NCI-H2171 treated with DMSO at 0.1 percent for 48 hours (cell line): ENCODE measurements around the gene PACSIN1.
"Not testable (repeated sequence)": the region's sequence is repeated elsewhere in the genome, so short reads cannot be mapped to it uniquely, and the experiment has no call there.

ENCODE experiments used
- DNase-seq: peaks from one replicate; lab custom pipeline; 2025; lab: John Stamatoyannopoulos, UW

PACSIN1 gene

DNA sequence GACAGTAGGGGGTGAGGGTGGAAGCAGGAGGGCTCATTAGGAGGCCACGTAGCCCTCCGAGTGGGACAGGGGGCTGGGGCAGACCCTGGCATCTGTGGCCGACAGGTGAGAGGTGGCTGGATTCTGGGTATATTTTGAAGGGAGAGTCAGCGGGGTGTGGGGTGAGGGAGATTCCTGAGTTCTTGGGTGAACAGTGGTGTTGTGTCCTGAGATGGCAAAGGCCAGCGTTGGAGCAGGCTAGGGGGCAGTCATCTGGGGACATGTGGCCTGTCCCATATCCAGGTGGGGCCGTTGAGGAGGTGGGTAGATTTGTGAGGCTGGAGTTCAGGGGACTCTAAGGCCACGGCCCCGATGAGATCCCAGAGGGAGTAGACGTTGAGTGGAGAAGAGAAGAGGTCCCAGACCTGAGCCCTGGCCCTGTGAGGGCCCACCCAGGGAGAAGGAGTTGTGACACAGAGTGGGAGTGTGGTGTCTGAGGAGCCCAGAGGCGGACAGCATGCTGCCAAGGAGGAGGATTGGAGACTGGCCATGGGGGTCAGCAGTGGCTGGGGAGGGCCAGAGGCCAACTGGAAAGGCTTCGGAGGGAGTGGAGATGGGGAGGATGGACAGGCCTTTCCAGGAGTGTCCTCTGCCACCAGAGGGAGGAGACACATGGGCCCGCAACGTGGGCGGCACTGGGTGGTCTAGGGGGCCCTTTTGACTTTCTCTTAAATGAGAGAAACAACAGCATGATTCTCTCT, 19.6 kb downstream of the PACSIN1 start:
- no peak for DNase-seq

DNA sequence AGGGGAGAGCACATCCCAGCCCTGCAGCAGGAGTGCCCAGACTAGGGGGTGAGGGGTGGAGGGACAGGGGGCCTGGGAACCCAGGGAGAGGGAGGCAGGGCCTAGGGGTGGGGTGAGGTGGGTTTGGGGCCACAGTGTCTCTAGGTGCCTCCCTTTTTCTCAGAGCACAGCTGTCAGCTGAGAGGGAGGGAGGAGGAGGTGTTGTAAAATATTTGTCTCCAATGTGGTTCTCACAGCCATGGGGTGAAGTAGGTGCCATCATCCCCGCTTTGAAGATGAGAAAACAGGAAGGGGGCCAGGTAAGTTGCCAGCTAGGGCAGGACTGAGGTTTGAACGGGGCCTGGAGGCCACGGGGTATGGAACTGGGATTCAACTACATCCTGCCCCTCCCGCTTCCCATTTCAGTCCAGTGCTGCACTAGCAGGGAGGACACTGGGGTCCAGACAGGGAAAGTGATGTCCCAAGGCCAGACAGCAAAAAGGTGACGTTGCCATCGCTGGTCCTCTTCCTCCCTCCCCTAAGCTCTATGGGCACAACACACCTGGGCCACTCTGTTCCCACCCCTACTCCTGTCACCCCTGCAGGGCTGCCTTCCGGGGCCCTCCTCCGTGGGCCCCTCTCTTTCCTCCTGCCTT, 20.3 kb downstream of the PACSIN1 start:
- no peak for DNase-seq

DNA sequence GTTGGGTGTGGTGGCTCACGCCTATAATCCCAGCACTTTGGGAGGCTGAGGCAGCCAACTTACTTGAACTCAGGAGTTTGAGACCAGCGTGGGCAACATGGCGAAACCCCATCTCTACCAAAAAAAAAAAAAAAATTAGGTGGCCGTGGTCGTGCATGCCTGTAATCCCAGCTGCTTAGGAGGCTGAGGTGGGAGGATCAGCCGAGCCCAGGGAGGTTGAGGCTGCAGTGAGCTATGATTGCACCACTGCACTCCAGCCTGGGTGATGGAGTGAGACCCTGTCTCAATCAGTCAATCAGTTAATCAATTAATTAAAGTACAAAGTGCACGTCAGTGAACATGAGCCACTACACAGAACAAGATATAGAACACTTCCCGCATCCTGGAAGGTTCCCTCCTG, 21.0 kb downstream of the PACSIN1 start:
- not testable (repeated sequence) for DNase-seq

DNA sequence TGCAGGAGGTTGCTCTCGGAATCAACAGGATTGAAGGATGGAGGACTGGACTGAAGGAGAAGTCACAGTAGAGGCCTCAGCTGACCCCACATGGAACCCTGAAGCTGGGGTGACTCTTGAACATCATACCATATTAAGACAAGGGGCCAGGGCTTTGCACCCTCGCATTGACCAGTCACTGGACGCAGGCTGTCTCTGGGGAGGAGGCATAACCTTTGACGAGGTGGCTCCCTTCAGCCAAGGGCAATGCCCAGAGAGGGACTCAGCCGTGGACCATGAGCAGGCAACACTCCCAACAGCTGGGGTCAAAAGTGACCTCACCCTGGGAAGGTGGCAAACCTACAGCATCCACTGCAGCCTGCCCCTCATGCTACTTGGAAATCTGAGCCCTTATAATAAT, 21.7 kb downstream of the PACSIN1 start:
- DNase-seq = no peak

DNA sequence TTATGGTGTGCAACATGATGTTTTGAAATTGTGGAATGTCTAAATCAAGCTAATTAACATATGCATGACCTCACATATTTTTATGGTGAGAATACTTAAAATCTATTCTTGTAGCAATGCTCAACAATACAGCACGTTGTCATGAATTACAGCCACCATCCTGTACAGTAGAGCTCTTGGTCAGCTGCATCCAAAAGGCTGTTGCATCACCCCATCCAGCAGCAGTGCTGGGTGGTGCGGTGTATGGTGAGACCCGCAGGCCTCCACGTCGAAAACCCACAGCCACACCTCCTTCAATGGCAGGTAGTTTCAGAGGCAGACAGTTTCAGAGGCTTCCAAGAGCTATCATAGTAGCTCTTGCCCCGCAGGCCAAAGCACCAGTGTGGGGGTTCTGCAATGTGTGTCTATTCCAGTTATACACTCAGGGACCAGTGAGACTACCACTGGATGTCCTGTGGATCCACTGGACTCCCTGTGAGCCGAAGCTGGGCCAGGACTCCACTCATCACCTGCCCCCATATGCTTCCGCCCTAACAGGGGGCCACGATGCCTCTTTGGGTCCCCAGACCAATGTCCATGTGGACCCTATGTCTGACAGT, 23.4 kb downstream of the PACSIN1 start:
- DNase-seq = no peak

DNA sequence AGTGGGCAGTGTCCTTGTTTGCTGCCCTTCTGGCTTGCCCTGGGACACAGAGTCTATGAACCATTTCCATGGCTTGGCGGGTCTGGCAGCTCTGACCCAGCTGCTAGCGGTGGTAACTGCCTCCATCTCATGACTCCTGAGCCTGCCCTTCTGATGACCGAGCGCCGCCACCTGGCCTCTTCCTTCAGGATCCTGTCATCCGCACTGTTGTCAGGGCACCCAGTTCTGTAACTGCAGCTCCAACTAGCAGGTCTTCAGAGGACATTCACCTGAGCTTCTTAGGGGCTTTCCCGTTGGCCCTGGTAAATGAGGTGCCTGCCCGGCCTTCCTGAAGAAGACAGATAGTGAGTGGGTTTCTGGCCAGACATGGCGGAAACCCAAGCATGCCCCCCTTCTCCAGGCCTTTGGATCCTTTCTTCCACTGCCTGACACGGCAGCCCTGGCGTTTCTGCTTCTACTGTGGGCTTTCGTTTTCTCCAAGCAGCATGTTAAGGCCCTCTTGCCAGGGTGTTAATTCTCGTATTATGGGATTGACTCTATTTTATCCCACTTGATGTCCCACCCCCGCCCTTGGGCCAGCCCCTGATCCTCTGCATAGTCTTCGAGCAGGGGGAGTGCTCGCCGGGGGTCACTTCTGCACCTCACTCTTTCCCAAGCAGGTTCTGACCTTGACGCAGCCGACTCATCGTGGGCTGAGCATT, 24.7 kb downstream of the PACSIN1 start:
- DNase-seq = no peak

DNA sequence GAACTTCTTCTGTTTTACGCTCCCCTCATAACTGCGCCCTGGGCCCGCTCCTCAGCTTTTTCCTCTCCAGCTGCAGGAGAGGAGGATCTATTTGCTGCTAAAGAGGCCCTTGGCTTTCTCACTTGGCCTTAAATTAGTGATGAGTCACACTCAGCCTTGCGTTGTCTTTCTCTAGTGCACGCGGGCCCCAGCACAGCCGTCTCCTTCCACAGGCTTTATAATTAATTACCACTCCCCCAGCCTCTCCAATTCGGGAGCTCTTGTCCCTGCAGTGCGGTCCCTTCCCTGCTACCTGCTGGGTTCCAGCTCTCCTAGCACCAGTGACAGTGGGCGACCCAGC, 25.2 kb downstream of the PACSIN1 start:
- no peak for DNase-seq

DNA sequence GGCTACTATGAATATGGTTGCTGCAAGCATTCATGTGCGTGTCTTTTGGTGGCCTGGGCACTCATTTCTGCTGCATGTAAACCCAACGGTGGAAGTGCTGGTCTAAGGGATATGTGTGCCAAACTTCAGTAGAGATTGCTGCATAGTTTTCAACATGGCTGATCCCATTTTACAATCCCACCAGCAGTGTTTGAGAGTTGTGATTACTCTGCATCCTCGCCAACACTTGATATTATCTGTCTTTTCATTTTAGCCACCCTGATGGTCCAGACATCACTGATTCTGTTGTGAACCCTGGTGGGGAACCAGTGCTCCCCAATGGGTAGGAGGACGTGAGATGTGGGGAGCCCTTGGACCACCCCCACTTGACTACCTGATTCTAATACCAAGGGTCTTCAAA, 27.5 kb downstream of the PACSIN1 start:
- no peak for DNase-seq

DNA sequence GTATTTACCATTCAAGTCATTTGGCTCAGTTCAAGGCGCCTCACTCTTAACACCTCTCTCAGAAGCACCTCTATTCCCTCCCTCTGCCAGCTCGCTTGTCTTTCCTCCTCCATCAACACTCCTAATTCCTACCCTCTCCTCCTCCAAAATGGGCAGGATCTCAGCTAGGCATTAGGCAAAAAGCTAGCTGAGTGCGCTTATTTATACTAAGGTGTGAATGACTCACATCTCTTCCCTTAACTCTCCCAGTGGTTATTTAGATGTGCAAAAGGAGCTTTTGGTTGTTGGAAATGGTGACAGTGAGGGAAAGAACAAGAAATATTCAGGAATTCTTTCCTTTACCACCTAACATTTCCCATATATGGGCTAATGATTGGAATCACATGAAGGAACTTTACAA, 29.1 kb downstream of the PACSIN1 start:
- DNase-seq = no peak

DNA sequence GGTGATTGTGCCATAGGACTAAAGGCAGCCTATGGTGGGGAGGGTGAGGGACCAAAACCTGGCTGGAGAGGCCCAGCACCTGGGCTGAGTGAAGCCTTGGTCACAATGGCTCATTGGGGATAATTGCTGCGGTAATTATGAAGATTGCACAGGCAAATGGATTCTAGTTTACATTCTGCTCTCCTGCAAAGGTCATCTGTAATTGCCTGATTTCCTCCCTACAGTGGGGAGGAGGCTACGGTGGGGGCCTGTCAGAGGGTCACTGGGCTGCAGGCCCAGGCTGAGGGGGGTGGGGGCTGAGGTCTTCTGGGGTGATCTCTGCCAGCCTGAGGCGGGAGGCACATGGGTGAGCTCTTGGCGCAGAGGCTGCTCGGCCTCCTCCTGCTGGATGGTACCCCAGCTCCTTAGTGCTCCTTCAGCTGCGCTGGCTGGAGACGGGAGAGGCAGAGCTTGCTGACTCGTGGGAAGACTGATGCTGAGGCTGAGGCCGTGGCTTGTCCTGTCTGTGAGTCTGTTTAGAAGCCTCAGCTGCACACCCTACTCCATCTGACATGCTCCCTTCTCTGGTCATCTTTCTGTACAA, 30.3 kb downstream of the PACSIN1 start:
- no peak for DNase-seq

DNA sequence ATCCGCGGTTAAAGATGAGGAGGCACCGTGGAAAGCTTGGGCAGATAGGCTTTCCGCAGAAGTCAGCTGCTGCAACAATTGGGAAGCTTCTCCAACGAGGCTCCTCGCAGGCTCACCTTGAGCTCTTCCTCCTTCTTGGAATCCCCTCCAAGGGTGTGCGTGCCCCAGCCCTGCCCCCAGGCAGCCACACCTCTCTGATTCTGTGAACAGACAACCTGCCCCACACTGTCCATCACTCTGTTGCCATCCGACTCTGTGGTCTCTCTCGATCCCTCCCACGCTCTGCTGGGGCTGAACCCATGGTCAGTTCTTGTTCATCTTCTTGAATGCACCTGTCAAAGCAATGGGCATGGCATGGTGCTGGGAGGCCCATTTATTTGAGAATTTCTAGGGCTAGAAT, 31.5 kb downstream of the PACSIN1 start:
- DNase-seq = no peak

DNA sequence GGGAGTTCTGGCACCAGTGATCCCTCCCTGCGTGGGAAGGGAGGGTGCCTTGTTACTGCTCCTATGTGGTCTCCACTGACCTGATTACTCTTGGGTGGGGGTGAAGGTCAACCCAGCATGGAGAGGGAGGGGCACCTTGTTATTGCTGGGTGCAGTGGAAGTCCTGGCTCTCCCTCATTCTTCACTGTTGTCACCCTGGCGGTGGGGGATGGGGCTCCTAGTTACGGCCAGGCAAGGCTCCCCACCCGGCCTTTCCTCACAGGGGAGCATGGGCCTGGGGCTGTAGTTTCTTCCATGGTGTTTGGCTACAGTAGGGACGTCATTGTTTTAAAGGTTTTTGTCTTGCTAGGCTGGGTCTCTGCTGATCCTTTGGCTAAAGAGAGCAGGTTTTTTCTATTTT, 40.8 kb downstream of the PACSIN1 start:
- no peak for DNase-seq

DNA sequence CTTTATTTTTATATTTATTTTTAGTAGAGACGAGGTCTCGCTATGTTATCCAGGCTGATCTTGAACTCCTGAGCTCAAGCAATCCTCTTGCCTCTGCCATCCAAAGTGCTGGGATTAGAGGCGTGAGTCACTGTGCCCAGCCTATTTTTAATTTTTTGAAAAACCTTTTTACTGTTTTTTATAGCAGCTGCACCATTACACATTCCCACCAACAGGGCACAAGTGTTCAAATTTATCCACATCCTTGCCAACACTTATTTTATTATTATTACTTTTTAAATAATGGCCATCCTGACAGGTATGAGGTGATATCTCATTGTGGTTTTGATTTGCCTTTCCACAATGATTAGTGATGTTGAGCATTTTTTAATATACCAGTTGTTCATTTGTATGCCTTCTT, 42.5 kb downstream of the PACSIN1 start:
- no peak for DNase-seq

DNA sequence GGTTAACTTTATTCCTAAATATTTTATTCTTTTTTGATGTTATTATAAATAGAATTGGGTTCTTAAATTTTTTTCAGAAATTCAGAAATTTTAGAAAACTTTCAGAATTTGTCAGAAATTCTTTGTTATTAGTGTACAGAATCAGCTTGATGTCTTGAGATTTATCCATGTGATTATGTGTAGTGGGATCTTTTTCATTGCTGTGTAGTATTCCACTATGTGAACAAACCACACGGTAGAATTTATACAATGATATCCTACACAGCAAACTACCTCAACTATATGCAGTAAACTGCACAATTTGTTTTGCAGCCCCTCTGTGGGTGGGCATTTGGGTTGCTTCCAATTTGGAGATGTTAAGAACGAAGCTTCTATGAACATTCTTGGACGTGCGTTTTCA, 43.9 kb downstream of the PACSIN1 start:
- no peak for DNase-seq

DNA sequence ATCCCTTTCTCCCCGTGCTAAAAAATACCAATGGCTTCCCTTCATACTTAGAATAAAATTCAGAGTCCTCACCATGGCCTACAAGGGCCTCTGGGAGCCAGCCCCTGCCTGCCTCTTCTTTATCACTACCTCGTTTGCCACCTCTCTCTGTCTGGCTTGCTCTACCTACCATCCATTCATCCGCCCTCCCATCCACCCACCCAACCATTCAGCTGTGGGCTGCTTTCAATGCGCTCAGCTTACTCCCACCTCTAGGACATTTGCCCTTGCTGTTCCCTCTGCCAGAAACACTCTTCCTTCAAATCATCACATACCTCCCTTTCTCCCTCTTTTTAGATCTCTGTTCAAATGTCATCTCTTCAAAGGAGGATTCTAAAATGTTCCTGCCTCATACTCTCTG, 44.4 kb downstream of the PACSIN1 start:
- no peak for DNase-seq

DNA sequence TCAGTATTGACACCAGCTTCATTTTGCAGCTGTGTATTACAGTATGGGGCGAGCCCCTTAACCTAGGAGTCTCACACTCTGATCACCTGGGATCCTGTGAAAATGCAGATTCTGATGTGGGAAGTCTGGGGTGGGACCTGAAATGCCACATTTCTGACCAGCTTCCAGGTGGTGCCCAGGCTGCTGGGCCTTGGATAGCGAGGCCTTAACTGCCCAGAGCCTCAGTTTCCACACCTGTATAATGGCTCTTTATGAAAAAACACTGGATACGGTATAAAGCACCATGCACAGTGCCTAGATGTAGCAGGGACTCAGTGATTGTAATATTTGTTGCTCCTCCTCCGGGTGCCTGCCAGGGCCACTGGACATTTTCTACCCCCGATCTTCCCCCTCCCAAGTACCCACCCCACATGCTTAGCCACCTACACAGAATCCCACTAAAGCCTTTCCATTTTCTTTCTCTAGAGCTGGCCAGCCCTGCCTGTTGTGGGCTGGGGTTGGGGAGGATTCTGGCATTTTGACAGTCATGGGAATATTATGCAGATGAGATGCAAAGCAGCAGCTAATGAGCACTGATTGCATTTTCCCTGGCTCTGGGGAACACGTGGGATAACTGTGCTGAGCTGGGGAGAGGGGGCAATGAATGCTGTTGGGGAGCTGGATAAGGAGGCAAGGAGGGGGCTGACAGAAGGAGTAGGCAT, 45.5 kb downstream of the PACSIN1 start:
- DNase-seq = no peak

DNA sequence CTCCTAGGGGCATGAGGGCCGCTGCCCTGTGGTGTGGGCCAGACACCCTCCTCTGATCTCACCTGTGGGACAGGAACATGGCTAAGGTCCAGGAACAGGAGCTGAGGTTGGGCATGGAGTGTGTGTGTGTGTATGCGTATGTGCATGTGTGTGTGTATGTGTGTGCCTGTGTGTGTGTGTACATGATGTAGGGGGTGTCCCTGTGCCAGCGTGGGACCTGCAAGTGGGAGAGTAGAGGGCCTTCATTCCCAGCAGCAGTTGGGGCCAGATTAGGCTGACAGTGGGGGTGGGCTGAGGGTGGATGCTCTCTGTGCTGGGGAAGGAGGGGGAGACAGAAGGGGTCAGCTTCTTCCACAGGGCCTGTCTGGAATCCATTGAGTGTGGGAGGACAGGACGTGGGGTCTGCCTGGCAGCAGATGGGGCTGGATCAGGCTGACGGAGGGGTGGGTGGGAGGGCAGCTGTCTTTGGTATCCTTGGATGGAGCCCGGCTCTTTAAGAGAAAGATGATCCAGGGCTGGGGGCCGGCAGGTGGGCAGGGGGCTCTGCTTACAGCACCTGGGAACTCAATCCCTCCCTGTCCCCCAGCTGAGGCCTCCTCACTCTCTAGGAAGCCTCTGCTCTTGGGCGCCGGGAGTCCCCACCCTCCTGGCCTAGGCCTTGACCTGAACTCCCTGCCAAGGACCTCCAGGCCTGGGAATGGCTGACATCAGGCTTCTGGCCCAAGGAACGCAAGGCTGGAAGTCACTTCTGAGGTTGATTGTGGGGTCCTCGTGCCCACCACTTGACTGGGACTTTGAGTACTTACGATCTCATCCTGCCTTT, 46.2 kb downstream of the PACSIN1 start:
- peak; percentile 20 for DNase-seq

DNA sequence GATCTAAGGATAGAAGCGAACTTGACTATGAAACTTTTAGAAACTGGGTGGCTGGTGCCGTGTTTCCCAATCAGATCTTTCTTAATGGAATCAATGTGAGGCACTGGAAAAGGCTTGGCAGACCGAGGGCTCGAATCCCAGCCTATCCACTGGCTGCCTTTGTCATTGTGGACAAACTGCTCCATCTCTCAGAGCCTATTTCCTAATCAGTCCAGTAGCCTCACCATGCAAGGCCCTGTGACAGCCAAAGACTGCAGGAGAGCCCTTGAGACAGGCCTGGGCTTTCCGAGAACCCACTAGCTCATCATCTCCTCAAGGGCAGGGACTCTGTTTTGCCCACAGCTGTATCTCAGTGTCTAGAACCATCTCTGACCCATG, 46.9 kb downstream of the PACSIN1 start:
- no peak for DNase-seq

DNA sequence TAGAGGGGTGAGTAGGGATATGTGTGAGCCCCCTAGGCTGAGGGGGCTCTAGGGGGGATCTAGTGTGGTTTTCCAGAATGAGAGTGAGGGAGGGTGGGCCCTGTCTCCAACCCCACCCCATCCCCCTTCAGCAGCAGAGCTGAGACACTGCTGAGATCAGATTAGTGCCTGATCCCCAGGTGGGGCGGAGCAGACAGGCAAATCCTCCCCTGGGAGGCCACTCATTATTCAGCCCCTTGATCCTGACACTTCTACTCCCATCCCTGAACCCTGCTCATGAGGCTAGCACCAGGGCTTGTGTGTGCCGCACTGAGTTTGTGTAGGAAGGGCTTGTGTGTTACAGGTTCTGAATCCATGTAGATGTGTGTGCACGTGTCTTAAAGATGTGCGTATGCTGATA, 47.8 kb downstream of the PACSIN1 start:
- peak; percentile 63 for DNase-seq

DNA sequence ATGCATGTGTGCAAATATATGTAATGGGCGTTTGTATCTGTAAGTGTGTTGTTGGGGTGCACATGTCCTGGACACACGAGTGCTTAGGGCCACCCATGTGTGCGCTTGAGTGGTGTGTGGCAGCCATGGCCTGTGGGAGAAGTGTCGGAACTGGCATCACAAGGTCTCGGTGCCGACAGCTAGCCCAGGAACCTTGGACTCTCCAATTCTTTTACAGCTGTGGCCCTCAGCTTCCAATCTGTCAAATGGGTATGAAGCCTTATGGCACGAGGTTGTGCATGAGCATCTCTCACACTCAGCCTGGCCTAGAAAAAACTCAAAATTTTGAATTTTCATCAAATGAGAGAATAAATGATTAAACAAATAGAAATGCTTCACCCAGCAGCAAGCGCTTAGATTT, 48.2 kb downstream of the PACSIN1 start:
- no peak for DNase-seq
